H1 (cell line): ENCODE measurements around the gene KIAA0319L. TPM values are rescaled to one million over a fixed set of nuclear protein-coding genes. Genes with fewer than 3 reads are reported as not detected.

Experiments
- CTCF ChIA-PET: fragments of 300-600 bp; sonication (Branson Sonifier 250); formaldehyde crosslinking; loops from one replicate; lab custom pipeline; 2021; ENCODE audit not compliant: partially characterized antibody; lab: Charles Lee
- POLR2A ChIA-PET: fragments of 300-600 bp; sonication (Branson Sonifier 250); formaldehyde crosslinking; loops from one replicate; lab custom pipeline; 2021; ENCODE audit warnings: inconsistent platforms; ENCODE audit not compliant: partially characterized antibody; lab: Charles Lee
- DNase-seq, 2 experiments: peaks; one replicate each; pipeline versions ENCODE4 v3.0.0 to v3.0.0-alpha.2; 2010 to 2022; ENCODE audit warnings: low spot score in 2 of 2, low read depth in 1 of 2, mixed read lengths in 1 of 2
- FAIRE-seq: peaks from 2 replicates; lab custom pipeline; 2011; peaks lifted over from hg19 to GRCh38; lab: Jason Lieb, UNC
- H2AFZ ChIP-seq: 2 replicates; pipeline ENCODE4 v1.8.1; 2012; ENCODE audit warnings: low read length, inconsistent platforms
- H2AK5ac ChIP-seq: 2 replicates; pipeline ENCODE4 v1.6.1; 2013; ENCODE audit warnings: low read depth, low read length
- H2BK120ac ChIP-seq: replicated peaks from 2 replicates; pipeline ENCODE3; 2013; ENCODE audit warnings: low read depth, low read length, inconsistent platforms
- H2BK12ac ChIP-seq: 2 replicates; pipeline ENCODE4 v1.6.1; 2013; ENCODE audit warnings: low read depth, low read length
- H2BK15ac ChIP-seq: 2 replicates; pipeline ENCODE4 v1.6.1; 2013; ENCODE audit warnings: low read length
- H2BK20ac ChIP-seq: 2 replicates; pipeline ENCODE4 v1.6.1; 2013; ENCODE audit warnings: low read length
- H2BK5ac ChIP-seq: 2 replicates; pipeline ENCODE4 v1.6.1; 2013; ENCODE audit warnings: low read depth, low read length
- H3K14ac ChIP-seq: 2 replicates; pipeline ENCODE4 v1.6.1; 2013; ENCODE audit warnings: inconsistent platforms; ENCODE audit not compliant: insufficient read length
- H3K18ac ChIP-seq: 2 replicates; pipeline ENCODE4 v1.6.1; 2013; ENCODE audit warnings: low read length; ENCODE audit errors: extremely low read depth
- H3K23ac ChIP-seq: 2 replicates; pipeline ENCODE4 v1.6.1; 2013; ENCODE audit warnings: inconsistent platforms; ENCODE audit not compliant: insufficient read length
- H3K23me2 ChIP-seq: 2 replicates; pipeline ENCODE4 v1.6.1; 2013; ENCODE audit warnings: low read depth, low read length
- H3K27ac ChIP-seq: 2 replicates; pipeline ENCODE4 v1.6.1; 2011; ENCODE audit warnings: low read depth, low read length, inconsistent platforms
- H3K27me3 ChIP-seq, 4 experiments: replicated peaks in 1 of 4; 1 replicate in 1 of 4; 2 replicates in 3 of 4; pipeline versions ENCODE4 v1.6.1 to v1.8.1; 2011 to 2013; ENCODE audit warnings: low read length in 3 of 4, mild to moderate bottlenecking in 3 of 4, inconsistent platforms in 2 of 4, mixed read lengths in 2 of 4, moderate library complexity in 1 of 4; ENCODE audit not compliant: control insufficient read depth in 3 of 4, insufficient read depth in 3 of 4; ENCODE audit errors: extremely low read depth in 1 of 4
- H3K36me3 ChIP-seq, 4 experiments: 2 replicates each; pipeline versions ENCODE4 v1.6.1 to v1.8.1; 2011 to 2013; ENCODE audit warnings: mild to moderate bottlenecking in 4 of 4, low read length in 3 of 4, moderate library complexity in 2 of 4, control low read depth in 1 of 4, inconsistent platforms in 1 of 4; ENCODE audit not compliant: insufficient read depth in 4 of 4, control insufficient read depth in 2 of 4
- H3K4ac ChIP-seq: replicated peaks from 2 replicates; pipeline ENCODE3; 2013; ENCODE audit warnings: low read length, low read depth, mixed read lengths, inconsistent platforms; ENCODE audit not compliant: insufficient read length
- H3K4me1 ChIP-seq, 4 experiments: replicated peaks in 1 of 4; 1 replicate in 1 of 4; 2 replicates in 3 of 4; pipeline versions ENCODE4 v1.6.1 to v1.8.1; 2011 to 2013; ENCODE audit warnings: low read length in 3 of 4, inconsistent platforms in 2 of 4, mixed read lengths in 1 of 4; ENCODE audit not compliant: insufficient read depth in 4 of 4, control insufficient read depth in 3 of 4
- H3K4me2 ChIP-seq, 2 experiments: 2 replicates each; pipeline versions ENCODE4 v1.6.1 to v1.8.1; 2011 to 2013; ENCODE audit warnings: low read depth in 2 of 2, low read length in 2 of 2, control low read depth in 1 of 2, inconsistent platforms in 1 of 2, mild to moderate bottlenecking in 1 of 2; ENCODE audit not compliant: insufficient read depth in 1 of 2
- H3K4me3 ChIP-seq, 4 experiments: fragments of 200-600, 300-600 bp in 1 of 4; sonication (generic), shearing (Covaris generic), sonication (Bioruptor Twin) in 1 of 4; 2 replicates each; pipeline versions ENCODE4 v1.5.1 to v1.8.1; 2011 to 2016; ENCODE audit warnings: low read length in 4 of 4, low read depth in 3 of 4, control low read depth in 2 of 4, inconsistent platforms in 2 of 4, mild to moderate bottlenecking in 2 of 4, mixed read lengths in 1 of 4, moderate library complexity in 1 of 4; ENCODE audit not compliant: insufficient read depth in 2 of 4; ENCODE audit errors: extremely low read depth in 1 of 4
- H3K56ac ChIP-seq: replicated peaks from 2 replicates; pipeline ENCODE3; 2013; ENCODE audit warnings: low read depth, mild to moderate bottlenecking, mixed read lengths, low read length, inconsistent platforms; ENCODE audit not compliant: insufficient read length
- H3K79me1 ChIP-seq: 2 replicates; pipeline ENCODE4 v1.6.1; 2013; ENCODE audit warnings: low read depth, low read length, control low read depth
- H3K79me2 ChIP-seq, 2 experiments: 2 replicates each; pipeline versions ENCODE4 v1.6.1 to v1.8.1; 2012 to 2013; ENCODE audit warnings: low read length in 2 of 2, mild to moderate bottlenecking in 2 of 2, inconsistent platforms in 1 of 2; ENCODE audit not compliant: insufficient read depth in 2 of 2, control insufficient read depth in 1 of 2
- H3K9ac ChIP-seq, 4 experiments: replicated peaks in 1 of 4; 1 replicate in 1 of 4; 2 replicates in 3 of 4; pipeline versions ENCODE4 v1.6.1 to v1.8.1; 2011 to 2013; ENCODE audit warnings: low read depth in 3 of 4, low read length in 3 of 4, control low read depth in 2 of 4, mild to moderate bottlenecking in 2 of 4, moderate library complexity in 2 of 4, inconsistent platforms in 1 of 4; ENCODE audit errors: extremely low read depth in 1 of 4
- H3K9me3 ChIP-seq, 2 experiments: 2 replicates each; pipeline versions ENCODE4 v1.6.1 to v1.8.1; 2012 to 2013; ENCODE audit warnings: mild to moderate bottlenecking in 2 of 2, moderate library complexity in 2 of 2, control low read depth in 1 of 2, inconsistent platforms in 1 of 2, low read depth in 1 of 2, low read length in 1 of 2, mixed read lengths in 1 of 2; ENCODE audit not compliant: insufficient read depth in 2 of 2
- H4K20me1 ChIP-seq, 2 experiments: replicated peaks in 1 of 2; 2 replicates each; pipeline versions ENCODE3 to v1.8.1; 2011 to 2013; ENCODE audit warnings: inconsistent platforms in 2 of 2, low read length in 2 of 2, mild to moderate bottlenecking in 1 of 2; ENCODE audit not compliant: insufficient read depth in 2 of 2, control insufficient read depth in 1 of 2
- H4K5ac ChIP-seq: 2 replicates; pipeline ENCODE4 v1.6.1; 2013; ENCODE audit warnings: low read length, low read depth, mixed read lengths, inconsistent platforms; ENCODE audit not compliant: insufficient read length
- H4K8ac ChIP-seq: 2 replicates; pipeline ENCODE4 v1.8.0; 2013; ENCODE audit warnings: mild to moderate bottlenecking, moderate library complexity, low read length, inconsistent platforms; ENCODE audit not compliant: insufficient read depth; ENCODE audit errors: extremely low read depth
- H4K91ac ChIP-seq: replicated peaks from 2 replicates; pipeline ENCODE3; 2013; ENCODE audit warnings: low read length, mixed read lengths, inconsistent platforms; ENCODE audit not compliant: insufficient read length
- BACH1 ChIP-seq: IDR thresholded peaks from 2 replicates; pipeline ENCODE4 v1.6.1; 2012; ENCODE audit warnings: low read length, improper control_type of control experiment
- CREB1 ChIP-seq: IDR thresholded peaks from 2 replicates; pipeline ENCODE4 v1.6.1; 2012; ENCODE audit warnings: inconsistent platforms
- EGR1 ChIP-seq: IDR thresholded peaks from 2 replicates; pipeline ENCODE4 v1.6.1; 2011; ENCODE audit warnings: low read depth, low read length, borderline replicate concordance
- FOSL1 ChIP-seq: IDR thresholded peaks from 2 replicates; pipeline ENCODE4 v1.6.1; 2011; ENCODE audit warnings: mild to moderate bottlenecking, low read depth, low read length, moderate library complexity; ENCODE audit not compliant: insufficient read depth
- KDM5A ChIP-seq: fragments of 200-600 bp; IDR thresholded peaks from 2 replicates; pipeline ENCODE4 v1.7.1; 2012; ENCODE audit warnings: mild to moderate bottlenecking, low read length, inconsistent platforms, mixed read lengths
- RAD21 ChIP-seq, 2 experiments: IDR thresholded peaks in 1 of 2; conservative IDR thresholded peaks in 1 of 2; 2 replicates each; pipeline ENCODE4 v1.6.1; 2011; ENCODE audit warnings: low read depth in 2 of 2, low read length in 2 of 2, improper control_type of control experiment in 1 of 2, inconsistent platforms in 1 of 2, mild to moderate bottlenecking in 1 of 2, moderate library complexity in 1 of 2
- RNF2 ChIP-seq: fragments of 200-900, 300-1000 bp; sonication (generic); IDR thresholded peaks from 2 replicates; pipeline ENCODE4 v1.7.1; 2016; ENCODE audit warnings: borderline replicate concordance, low read depth, mild to moderate bottlenecking, antibody characterized with exemption, low read length; ENCODE audit not compliant: poor library complexity, severe bottlenecking; ENCODE audit errors: missing control alignments
- SAP30 ChIP-seq: fragments of 300-600 bp; sonication (generic); IDR thresholded peaks from 2 replicates; pipeline ENCODE4 v1.7.1; 2012; ENCODE audit warnings: low read length, moderate library complexity, mild to moderate bottlenecking, inconsistent platforms; ENCODE audit not compliant: insufficient read depth, insufficient replicate concordance
- TAF1 ChIP-seq: IDR thresholded peaks from 2 replicates; pipeline ENCODE4 v1.6.1; 2011; ENCODE audit warnings: mild to moderate bottlenecking, low read depth, low read length
- YY1 ChIP-seq: IDR thresholded peaks from 2 replicates; pipeline ENCODE4 v1.6.1; 2011; ENCODE audit warnings: low read depth, mild to moderate bottlenecking, low read length
- WGBS, 2 experiments: shearing (Covaris generic) in 1 of 2; methylation state at CpG; one replicate each; pipeline versions ENCODE4 v1.1.6 to v1.1.7; 2013 to 2015; ENCODE audit warnings: low lambda C conversion rate in 2 of 2, mixed read lengths in 2 of 2, inconsistent platforms in 1 of 2, low coverage in 1 of 2, missing lambda C conversion rate in 1 of 2; ENCODE audit not compliant: insufficient replicate concordance in 2 of 2, insufficient coverage in 1 of 2, insufficient read length in 1 of 2; ENCODE audit errors: extremely low coverage in 1 of 2, missing lambda C conversion rate in 1 of 2; 5-methylcytosine and 5-hydroxymethylcytosine counted together
- polyA plus RNA-seq, 7 experiments: library from polyadenylated mRNA; depleted of rRNA in 3 of 7; stranded (reverse) in 5 of 7; unstranded in 2 of 7; fragments of >200 nt in 5 of 7; fragments of 200-250 nt in 2 of 7; gene quantifications; 1 replicate in 5 of 7; 2 replicates in 1 of 7; 4 replicates in 1 of 7; pipeline versions ENCODE4 v1.2.1 to v1.2.3, GENCODE V29; 2011 to 2013; ENCODE audit warnings: missing spikeins in 2 of 7, mixed read lengths in 2 of 7
- total RNA-seq: library from RNA; stranded (reverse); fragmentation: NEBNext Ultra II Directional; extraction: Animal tissue kit (Norgen Biotek cat#: 25700); gene quantifications from 2 replicates; pipeline ENCODE4 v1.2.1, GENCODE V29; 2021
- TF ChIP-seq, protein P1 (sequence below): IDR thresholded peaks from 2 replicates; pipeline ENCODE4 v1.6.1; 2011; ENCODE audit warnings: low read length, improper control_type of control experiment

Gene KIAA0319L
- total and polyA plus RNA-seq, 2 of the 8 experiments (the other 6 are each of a cell fraction or from before 2014, with no cell fraction given): 40.1 to 55.7 TPM

DNA sequence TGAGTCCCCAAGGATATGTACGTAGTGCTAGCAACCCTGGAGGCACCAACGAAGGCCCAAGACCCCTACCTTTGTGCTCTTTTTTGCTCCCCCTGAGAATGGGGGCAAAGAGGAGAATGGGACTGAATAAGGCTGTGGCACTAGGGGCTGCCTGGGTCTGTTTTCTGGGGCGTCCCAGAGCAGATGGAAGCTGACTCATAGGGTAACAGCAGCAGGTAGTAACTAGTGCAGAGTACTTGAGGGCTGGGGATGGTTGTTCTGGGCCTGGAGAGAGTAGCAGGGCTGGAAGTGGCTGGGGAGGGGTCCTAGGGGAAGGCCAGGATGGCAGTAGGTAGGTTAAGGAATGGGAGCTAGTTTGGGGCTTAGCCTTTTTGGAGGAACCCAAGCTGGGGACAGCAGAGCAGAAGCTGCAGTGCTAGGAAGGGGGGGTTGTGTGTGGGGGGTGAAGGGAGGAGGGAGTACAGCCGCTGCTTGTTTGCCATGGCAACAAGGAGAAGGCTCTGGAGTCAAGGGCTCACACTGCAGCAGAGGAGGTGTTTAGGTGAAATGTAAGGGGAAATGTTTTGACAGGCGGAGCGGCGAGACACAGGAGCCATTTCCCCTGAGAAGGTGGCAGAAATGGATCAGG is 2.2 kb upstream of the KIAA0319L start:
- no peak for DNase-seq
- Histone ChIP-seq H4K5ac (no peak overlapping the region), H2BK12ac (no peak overlapping the region), H2AK5ac (no peak overlapping the region), H3K4me2 (peak overlapping the region; percentile 85 to 92; a peak in 2 of 4 replicates), H3K4ac (no peak overlapping the region), H2BK5ac (no peak overlapping the region), H4K20me1 (peaks cover 0 to 17% of the 10 kb centered on the region in 2 experiments), H2BK20ac (no peak overlapping the region), H2BK15ac (no peak overlapping the region), H3K23me2 (peaks cover 7% of the 10 kb centered on the region; the same call in 1 of the 2 replicates), H3K4me3 (peak overlapping the region in 1 of 4 experiments; percentile 72; a peak in 2 of 8 replicates), H4K91ac (no peak overlapping the region), H3K56ac (no peak overlapping the region), H3K14ac (no peak overlapping the region), H3K9ac (no peak overlapping the region), H3K79me1 (peaks cover 3% of the 10 kb centered on the region), H2AFZ (no peak overlapping the region), H4K8ac (no peak overlapping the region), H3K27me3 (no peaks in the 10 kb centered on the region), H3K18ac (no peak overlapping the region), H3K27ac (no peak overlapping the region), H3K23ac (no peak overlapping the region), H3K4me1 (peaks cover 7 to 20% (median 11%) of the 10 kb centered on the region in 4 experiments; a peak in 6 of 7 replicates), H3K9me3 (no peaks in the 10 kb centered on the region), H3K36me3 (peaks cover 11 to 25% (median 16%) of the 10 kb centered on the region in 4 experiments; a peak in 6 of 8 replicates), H2BK120ac (no peak overlapping the region), H3K79me2 (peaks cover 4 to 24% of the 10 kb centered on the region in 2 experiments; a peak in 3 of 4 replicates)
- WGBS, 2 experiments: 91% methylated on average over 7 of the region's 7 CpGs; no CpG with 5 or more reads in 1 of the 2 experiments
- no peak for FAIRE-seq
- ChIA-PET CTCF (interaction anchor here (0.7 to 7.6 kb wide), 6 partner anchors 10 to 115 kb away, joined by 3 to 72 read pairs (median 5); partner anchors contain the start of gene TFAP2E), POLR2A (interaction anchor here (0.8 to 1.4 kb wide), 3 partner anchors 14 to 209 kb away, joined by 3 to 4 read pairs (median 3); no protein-coding TSS in a partner anchor)
- TF ChIP-seq CREB1 (no peak), SAP30 (no peak), RNF2 (no peak), YY1 (no peak), FOSL1 (no peak), BACH1 (no peak), TAF1 (no peak), EGR1 (no peak), KDM5A (no peak), RAD21 (IDR thresholded peaks at IDR 0.05 in 1 of 2, conservative IDR thresholded peaks at IDR 0.05 in 1 of 2; ENCODE audit: low read depth in 2 of 2, low read length in 2 of 2) (no peak)
- TF ChIP-seq, protein P1, sequence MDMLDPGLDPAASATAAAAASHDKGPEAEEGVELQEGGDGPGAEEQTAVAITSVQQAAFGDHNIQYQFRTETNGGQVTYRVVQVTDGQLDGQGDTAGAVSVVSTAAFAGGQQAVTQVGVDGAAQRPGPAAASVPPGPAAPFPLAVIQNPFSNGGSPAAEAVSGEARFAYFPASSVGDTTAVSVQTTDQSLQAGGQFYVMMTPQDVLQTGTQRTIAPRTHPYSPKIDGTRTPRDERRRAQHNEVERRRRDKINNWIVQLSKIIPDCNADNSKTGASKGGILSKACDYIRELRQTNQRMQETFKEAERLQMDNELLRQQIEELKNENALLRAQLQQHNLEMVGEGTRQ: no peak
